HTERT RPE-1 (cell line): ENCODE data around the gene SRSF2.
"Not testable (repeated sequence)": the region's sequence is repeated elsewhere in the genome, so short reads cannot be mapped to it uniquely, and the experiment has no call there.

ENCODE experiments used
- in situ Hi-C: fragments of 300-500 bp; cut with MboI; formaldehyde crosslinking; loops from 4 replicates; pipeline ENCODE4 v1.14.3; 2020; ENCODE audit warnings: low sequenced_read_pairs

SRSF2 gene

GRCh38 chr17:76737082-76737675, at the start of gene SRSF2:
Gene SRSF2, minus strand, starts transcription at chr17:76737331. Its CDS starts 171 bp downstream, at chr17:76737160.
- in situ Hi-C loops, result no loop called here

GRCh38 chr17:76784926-76785325, 47.8 kb upstream of the SRSF2 start:
- in situ Hi-C loops, result no loop called here

GRCh38 chr17:76783146-76783545, 46.0 kb upstream of the SRSF2 start:
- in situ Hi-C loops, result no loop called here

GRCh38 chr17:76781056-76781982, 44.2 kb upstream of the SRSF2 start:
- in situ Hi-C loops, result no loop called here

GRCh38 chr17:76775021-76775600, 38.0 kb upstream of the SRSF2 start:
- in situ Hi-C loops, result no loop called here

- in situ Hi-C loops, result no loop called here
These were observed 35.9 kb upstream of the SRSF2 start for GRCh38 chr17:76772842-76773525.

- in situ Hi-C loops, result no loop called here
These were observed 21.4 kb upstream of the SRSF2 start for GRCh38 chr17:76758570-76758969.

GRCh38 chr17:76757256-76757655, 20.1 kb upstream of the SRSF2 start:
- in situ Hi-C loops, result no loop called here

- in situ Hi-C loops, result no loop called here
These were observed 18.2 kb upstream of the SRSF2 start for GRCh38 chr17:76755285-76755684.

GRCh38 chr17:76753061-76753961, 16.2 kb upstream of the SRSF2 start:
- in situ Hi-C loops, result no loop called here

GRCh38 chr17:76752006-76752405, 14.9 kb upstream of the SRSF2 start:
- in situ Hi-C loops, result no loop called here

- in situ Hi-C loops, result no loop called here
These were observed 14.4 kb upstream of the SRSF2 start for GRCh38 chr17:76751416-76751993.

- in situ Hi-C loops, result no loop called here
These were observed 11.5 kb upstream of the SRSF2 start for GRCh38 chr17:76748657-76749056.

GRCh38 chr17:76747716-76748363, 10.7 kb upstream of the SRSF2 start:
- in situ Hi-C loops, result no loop called here

- in situ Hi-C loops, result not testable (repeated sequence)
These were observed 8.7 kb upstream of the SRSF2 start for GRCh38 chr17:76745785-76746184.

- in situ Hi-C loops, result no loop called here
These were observed 7.6 kb upstream of the SRSF2 start for GRCh38 chr17:76744747-76745146.

- in situ Hi-C loops, result no loop called here
These were observed 5.8 kb upstream of the SRSF2 start for GRCh38 chr17:76742958-76743357.

GRCh38 chr17:76740329-76741118, 3.4 kb upstream of the SRSF2 start:
- in situ Hi-C loops, result no loop called here
